Measurements from ENCODE around the gene SCARF2.
"Not testable (repeated sequence)": the region's sequence is repeated elsewhere in the genome, so short reads cannot be mapped to it uniquely, and the experiment has no call there.

Gene SCARF2

DNA sequence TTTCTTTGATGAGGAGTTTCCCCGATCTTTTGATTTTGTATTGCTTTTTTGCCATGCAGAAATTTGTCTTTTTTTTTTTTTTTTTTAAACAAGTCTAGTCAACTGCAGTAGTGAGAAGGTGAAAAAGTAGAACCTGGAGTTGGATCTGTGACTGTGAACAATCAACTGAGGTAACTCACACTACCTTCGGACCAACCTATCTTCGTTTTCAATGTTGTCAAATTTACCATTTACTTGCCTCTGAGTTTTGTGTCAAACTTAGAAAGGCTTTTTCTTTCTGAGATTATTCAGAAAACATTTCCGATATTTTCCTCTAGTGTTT lies 37.5 kb upstream of the SCARF2 start:
- TF ChIP-seq, protein P1, sequence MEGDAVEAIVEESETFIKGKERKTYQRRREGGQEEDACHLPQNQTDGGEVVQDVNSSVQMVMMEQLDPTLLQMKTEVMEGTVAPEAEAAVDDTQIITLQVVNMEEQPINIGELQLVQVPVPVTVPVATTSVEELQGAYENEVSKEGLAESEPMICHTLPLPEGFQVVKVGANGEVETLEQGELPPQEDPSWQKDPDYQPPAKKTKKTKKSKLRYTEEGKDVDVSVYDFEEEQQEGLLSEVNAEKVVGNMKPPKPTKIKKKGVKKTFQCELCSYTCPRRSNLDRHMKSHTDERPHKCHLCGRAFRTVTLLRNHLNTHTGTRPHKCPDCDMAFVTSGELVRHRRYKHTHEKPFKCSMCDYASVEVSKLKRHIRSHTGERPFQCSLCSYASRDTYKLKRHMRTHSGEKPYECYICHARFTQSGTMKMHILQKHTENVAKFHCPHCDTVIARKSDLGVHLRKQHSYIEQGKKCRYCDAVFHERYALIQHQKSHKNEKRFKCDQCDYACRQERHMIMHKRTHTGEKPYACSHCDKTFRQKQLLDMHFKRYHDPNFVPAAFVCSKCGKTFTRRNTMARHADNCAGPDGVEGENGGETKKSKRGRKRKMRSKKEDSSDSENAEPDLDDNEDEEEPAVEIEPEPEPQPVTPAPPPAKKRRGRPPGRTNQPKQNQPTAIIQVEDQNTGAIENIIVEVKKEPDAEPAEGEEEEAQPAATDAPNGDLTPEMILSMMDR (conservative IDR thresholded peaks at IDR 0.05; ENCODE audit: low read length) = no peak
- no peak overlapping the region for H3K4me3 ChIP-seq (ENCODE audit: low read length)
- DNase-seq (ENCODE audit: low read depth) = no peak

DNA sequence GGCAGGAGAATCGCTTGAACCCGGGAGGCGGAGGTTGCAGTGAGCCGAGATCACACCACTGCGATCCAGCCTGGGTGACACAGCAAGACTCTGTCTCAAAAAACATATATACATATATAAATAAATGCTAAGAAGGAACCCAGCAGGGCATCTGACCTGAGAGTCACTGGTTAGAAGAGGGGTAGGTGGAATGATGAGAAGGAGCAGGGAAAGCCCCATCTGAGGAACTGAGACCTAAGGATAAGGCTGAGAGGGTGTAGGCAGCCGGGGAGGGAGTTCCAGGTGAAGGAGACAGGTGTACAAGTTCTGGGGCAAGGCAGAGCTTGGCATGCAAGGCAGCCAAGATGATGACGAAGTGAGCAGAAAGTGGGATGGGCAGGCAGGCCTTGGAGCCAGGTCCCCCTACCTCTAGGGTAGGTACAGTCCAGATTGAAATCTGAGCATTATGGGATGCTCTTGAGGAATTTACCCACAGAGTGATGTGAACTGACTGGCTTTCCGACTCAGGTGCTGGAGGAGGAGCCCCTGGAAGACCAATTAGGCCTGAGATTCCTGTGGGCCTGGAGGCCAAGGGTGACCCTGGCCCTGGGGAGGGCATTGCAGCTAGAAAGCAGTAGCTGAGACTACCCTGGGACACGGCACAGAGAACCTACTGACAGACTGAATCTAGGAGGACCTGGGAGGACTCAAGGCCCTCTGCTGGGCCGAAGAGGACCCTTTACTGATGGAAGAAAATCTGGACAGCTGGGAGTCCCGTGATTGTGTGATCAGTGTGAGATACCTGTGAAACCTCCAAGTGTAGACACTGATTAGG lies 35.2 kb upstream of the SCARF2 start:
- no peak for DNase-seq (ENCODE audit: low read depth)
- TF ChIP-seq, protein P1 (conservative IDR thresholded peaks at IDR 0.05; ENCODE audit: low read length) = no peak
- no peak overlapping the region for H3K4me3 ChIP-seq (ENCODE audit: low read length)

DNA sequence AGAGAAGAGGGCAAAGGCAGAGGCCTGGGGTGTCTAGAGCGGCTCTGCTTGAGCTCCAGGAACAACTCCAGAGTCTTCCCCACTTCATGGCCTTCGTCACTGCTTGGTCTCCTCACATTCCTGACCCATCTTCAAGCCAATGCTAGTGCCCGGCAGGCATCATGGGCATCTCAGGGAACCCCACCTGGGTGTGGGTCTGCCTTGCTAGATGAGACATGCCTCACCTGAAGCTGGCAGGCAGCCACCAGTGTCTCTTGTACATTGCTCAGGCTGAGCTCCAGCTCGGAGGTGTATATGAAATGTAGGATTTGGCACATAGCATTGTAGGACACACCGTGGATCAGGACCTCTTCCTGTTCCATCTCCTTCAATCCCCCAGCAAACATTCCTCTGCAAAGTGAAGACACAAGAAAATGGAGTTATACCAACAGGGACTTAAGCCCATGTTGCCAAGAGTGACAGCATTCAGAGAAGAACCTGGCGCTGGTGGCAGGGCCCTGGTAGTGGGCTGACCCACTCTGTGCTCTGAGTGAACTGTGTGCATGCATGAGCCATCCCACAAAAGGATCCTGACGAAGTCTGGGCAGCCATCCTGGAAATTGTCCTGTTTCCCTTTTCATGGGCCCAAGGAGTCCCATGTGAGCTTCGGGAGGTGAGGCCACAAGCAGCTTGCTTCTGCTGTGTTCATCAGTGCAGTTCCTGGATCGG lies 33.7 kb upstream of the SCARF2 start:
- DNase-seq (ENCODE audit: low read depth) = no peak
- no peak overlapping the region for H3K4me3 ChIP-seq (ENCODE audit: low read length)
- TF ChIP-seq, protein P1 (conservative IDR thresholded peaks at IDR 0.05; ENCODE audit: low read length) = no peak

DNA sequence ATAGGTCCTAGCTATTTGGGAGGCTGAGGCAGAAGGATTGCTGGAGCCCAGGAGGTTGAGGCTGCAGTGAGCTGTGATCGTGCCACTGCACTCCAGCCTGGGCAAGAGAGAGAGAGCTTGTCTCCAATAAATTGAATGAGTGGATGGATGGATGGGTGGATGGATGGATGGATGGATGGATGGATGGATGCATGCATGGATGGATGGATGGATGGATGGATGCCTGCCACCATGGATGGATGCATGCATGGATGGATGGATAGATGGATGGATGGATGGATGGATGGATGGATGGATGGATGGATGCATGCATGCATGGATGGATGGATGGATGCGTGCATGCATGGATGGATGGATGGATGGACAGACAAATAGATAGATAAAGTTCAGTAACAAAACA lies 32.9 kb upstream of the SCARF2 start:
- not testable (repeated sequence) for DNase-seq (ENCODE audit: low read depth)

DNA sequence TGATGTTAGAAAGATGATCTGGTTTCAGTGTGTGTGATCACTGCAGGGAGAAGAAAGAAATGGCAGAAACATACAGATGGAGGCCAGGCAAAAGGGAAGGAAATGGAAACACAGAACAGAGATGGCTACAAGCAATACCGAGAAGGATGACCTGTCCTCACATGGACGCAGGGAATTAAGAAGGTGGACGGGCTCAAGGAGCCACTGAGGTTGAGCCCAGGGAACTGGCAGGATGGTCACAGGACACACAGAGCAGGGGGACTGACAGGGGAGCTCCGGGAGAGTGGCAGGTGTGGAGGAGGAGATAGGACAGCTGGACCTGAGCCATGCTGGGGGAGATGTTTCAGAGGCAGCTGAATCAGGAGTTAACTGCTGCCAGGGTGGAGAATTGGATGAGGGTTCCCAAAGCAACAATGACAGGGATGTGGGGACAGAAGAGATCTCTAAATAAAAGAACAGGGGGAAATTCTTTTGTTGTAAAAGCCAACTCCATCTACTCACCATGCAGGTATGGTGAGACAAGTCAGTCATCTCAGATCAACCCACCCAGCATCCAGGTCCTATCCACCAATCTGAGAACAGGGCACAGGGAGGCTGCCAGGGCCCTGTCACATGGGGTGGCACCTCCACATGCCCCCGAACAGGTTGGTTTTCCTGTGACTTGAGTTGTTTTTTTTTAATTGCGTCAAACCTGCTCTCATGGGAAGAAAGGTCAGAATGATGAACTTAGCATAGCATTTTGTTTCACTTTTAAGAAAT lies 31.7 kb upstream of the SCARF2 start:
- no peak overlapping the region for H3K4me3 ChIP-seq (ENCODE audit: low read length)
- TF ChIP-seq, protein P1 (conservative IDR thresholded peaks at IDR 0.05; ENCODE audit: low read length) = no peak
- no peak for DNase-seq (ENCODE audit: low read depth)

More for the DNA sequence above, 32.9 kb upstream of the SCARF2 start:
- H3K4me3 ChIP-seq (ENCODE audit: low read length) = not testable (repeated sequence)

DNA sequence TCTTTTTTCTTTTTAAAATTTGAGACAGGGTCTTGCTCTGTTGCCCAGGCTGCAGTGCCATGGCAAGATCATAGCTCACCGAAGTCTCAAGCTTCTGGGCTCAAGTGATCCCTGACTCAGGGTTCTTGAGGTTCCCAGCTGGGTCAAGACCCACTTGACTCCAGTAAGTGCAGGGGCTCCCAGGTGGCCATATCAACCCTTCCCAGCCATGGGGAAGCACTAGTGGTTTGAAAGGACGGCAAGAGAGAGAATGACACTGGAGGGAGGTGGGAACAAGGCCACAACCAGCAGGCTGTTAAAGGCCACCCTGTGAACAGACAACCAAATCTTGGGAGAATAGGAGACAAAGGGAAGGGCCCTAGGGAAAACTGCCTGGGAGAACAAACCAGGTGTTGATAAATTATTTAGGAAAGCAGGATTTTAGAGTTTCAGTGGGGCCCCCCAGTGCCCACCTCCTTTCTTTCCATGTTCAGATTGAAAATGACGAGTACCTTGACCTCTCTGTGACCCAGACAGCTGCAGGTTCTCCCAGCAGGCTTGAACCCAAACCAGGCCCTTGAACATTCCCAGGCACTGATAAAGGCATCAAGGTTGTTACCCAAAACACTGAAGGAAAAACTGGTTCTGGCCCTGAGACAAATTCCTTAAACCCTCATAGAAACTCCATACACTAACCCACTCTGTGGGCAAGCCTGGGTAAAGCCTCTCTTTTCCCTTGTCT lies 29.2 kb upstream of the SCARF2 start:
- TF ChIP-seq, protein P1 (conservative IDR thresholded peaks at IDR 0.05; ENCODE audit: low read length) = no peak
- no peak overlapping the region for H3K4me3 ChIP-seq (ENCODE audit: low read length)
- no peak for DNase-seq (ENCODE audit: low read depth)

DNA sequence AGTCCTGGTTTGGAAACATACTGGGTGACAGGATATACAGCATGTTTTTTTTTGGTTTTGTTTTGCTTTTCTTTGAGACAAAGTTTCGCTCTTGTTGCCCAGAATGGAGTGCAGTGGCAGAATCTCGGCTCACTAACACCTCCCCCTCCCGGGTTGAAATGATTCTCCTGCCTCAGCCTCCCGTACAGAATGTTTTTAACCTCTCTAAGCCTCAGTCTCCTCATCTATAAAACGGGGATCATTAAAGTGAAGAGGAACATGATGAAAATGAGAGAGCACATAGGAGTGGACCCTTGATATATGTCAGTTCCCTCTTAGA lies 28.1 kb upstream of the SCARF2 start:
- TF ChIP-seq, protein P1 (conservative IDR thresholded peaks at IDR 0.05; ENCODE audit: low read length) = no peak
- no peak overlapping the region for H3K4me3 ChIP-seq (ENCODE audit: low read length)
- DNase-seq (ENCODE audit: low read depth) = no peak
